ENCODE results near the gene SNAPC2.

GRCh38 chr19:7874076-7874896 lies 45.9 kb upstream of the SNAPC2 start, which contains the start of gene PRR36:
- TF ChIP-seq CTCF (IDR thresholded peaks at IDR 0.05; ENCODE audit: low read length) = no peak
- no peak for TF ChIP-seq EZH2phosphoT487 (IDR thresholded peaks at IDR 0.05; ENCODE audit: low read length)
